Measurements from ENCODE around the gene UBR2. TPM values are rescaled to one million over a fixed set of nuclear protein-coding genes. Genes with fewer than 3 reads are reported as not detected.

UBR2 gene
- total and polyA plus RNA-seq, 2 of the 4 experiments (the other 2 are of a cell fraction) = 7.7 to 32.3 TPM

DNA sequence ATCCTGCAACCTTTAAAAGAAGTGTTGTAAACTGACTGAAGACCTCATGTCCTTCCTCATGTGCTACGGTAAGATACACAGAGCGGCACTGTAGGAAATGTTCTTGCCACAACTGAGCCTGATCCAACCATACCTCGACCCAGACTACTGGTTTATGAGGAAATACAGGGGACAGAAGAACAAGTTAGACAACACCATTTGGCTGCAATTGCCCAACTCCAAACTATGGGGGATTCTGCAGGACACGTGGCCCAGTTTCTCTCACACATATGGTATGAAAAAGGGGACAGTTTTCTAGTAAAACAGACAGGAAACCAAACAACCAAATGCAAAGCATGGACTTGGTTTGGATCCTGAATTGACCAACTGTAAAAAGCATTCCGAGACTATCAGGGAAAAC is 148.1 kb downstream of the UBR2 start:
- TF ChIP-seq RFX5 (IDR thresholded peaks at IDR 0.05; ENCODE audit: low read depth, low read length) (no peak), MXI1 (IDR thresholded peaks at IDR 0.05; ENCODE audit: borderline replicate concordance, low read depth, low read length) (no peak), MAFK (IDR thresholded peaks at IDR 0.05; ENCODE audit: low read depth, low read length) (no peak), RCOR1 (IDR thresholded peaks at IDR 0.05; ENCODE audit: insufficient replicate concordance, low read length) (no peak)
- TF ChIP-seq, protein P1, sequence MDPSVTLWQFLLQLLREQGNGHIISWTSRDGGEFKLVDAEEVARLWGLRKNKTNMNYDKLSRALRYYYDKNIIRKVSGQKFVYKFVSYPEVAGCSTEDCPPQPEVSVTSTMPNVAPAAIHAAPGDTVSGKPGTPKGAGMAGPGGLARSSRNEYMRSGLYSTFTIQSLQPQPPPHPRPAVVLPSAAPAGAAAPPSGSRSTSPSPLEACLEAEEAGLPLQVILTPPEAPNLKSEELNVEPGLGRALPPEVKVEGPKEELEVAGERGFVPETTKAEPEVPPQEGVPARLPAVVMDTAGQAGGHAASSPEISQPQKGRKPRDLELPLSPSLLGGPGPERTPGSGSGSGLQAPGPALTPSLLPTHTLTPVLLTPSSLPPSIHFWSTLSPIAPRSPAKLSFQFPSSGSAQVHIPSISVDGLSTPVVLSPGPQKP (IDR thresholded peaks at IDR 0.05; ENCODE audit: borderline replicate concordance, low read depth, low read length) = no peak
- no TSS peak for BruUV-seq (replicated peaks)
- Histone ChIP-seq H3K18ac (ENCODE audit: low read depth, low read length) (no peak overlapping the region), H3K4ac (ENCODE audit: low read depth, low read length) (no peak overlapping the region), H3K9ac (ENCODE audit: low read depth, low read length) (no peak overlapping the region), H3K79me1 (ENCODE audit: low read depth in 1 of 2, low read length in 2 of 2) (peaks cover 0 to 2% of the 10 kb centered on the region in 2 experiments; a peak in 2 of 4 replicates), H2BK15ac (ENCODE audit: low read depth, low read length) (no peak overlapping the region), H2BK5ac (ENCODE audit: low read depth, low read length, poor library complexity, severe bottlenecking) (no peak overlapping the region), H3K4me2 (ENCODE audit: low read depth, low read length) (no peak overlapping the region), H3K36me3 (ENCODE audit: control insufficient read depth, insufficient read depth, low read length) (no peaks in the 10 kb centered on the region), H2BK20ac (ENCODE audit: low read depth, low read length) (no peak overlapping the region), H3K27ac (ENCODE audit: insufficient read depth, low read length) (no peak overlapping the region), H2AFZ (replicated peaks; ENCODE audit: low read length, poor library complexity) (no peak overlapping the region), H3K56ac (ENCODE audit: extremely low read depth, insufficient read depth, low read length) (no peak overlapping the region), H3K4me1 (ENCODE audit: control insufficient read depth, insufficient read depth, low read length) (no peaks in the 10 kb centered on the region; the same call in 1 of the 2 replicates), H2BK120ac (ENCODE audit: low read depth, low read length) (no peak overlapping the region), H3K4me3 (ENCODE audit: insufficient read depth, low read depth, low read length) (no peak overlapping the region), H3K23ac (ENCODE audit: low read depth, low read length) (no peak overlapping the region), H3K9me1 (ENCODE audit: insufficient read depth, low read length) (peaks cover 6% of the 10 kb centered on the region; the same call in 1 of the 2 replicates), H4K91ac (ENCODE audit: insufficient read depth, low read depth, low read length) (no peak overlapping the region), H2AK9ac (replicated peaks; ENCODE audit: low read depth, low read length, poor library complexity) (no peak overlapping the region), H4K20me1 (ENCODE audit: insufficient read depth, low read length) (no peaks in the 10 kb centered on the region), H3K27me3 (ENCODE audit: control insufficient read depth, insufficient read depth, low read length) (no peaks in the 10 kb centered on the region), H4K5ac (ENCODE audit: low read depth, low read length) (no peak overlapping the region), H2AK5ac (ENCODE audit: low read depth, low read length) (no peak overlapping the region), H4K8ac (ENCODE audit: low read depth in 2 of 2, low read length in 2 of 2) (no peak overlapping the region), H3K9me3 (ENCODE audit: control insufficient read depth, insufficient read depth, low read length) (peaks cover 9% of the 10 kb centered on the region), H3K14ac (replicated peaks; ENCODE audit: low read depth, low read length) (no peak overlapping the region)
- no peak for ATAC-seq (ENCODE audit: low read depth)
- intact Hi-C loops (cut with micrococcal nuclease) = no loop called here
- ChIA-PET CTCF (no interaction called here), POLR2A (ENCODE audit: unreplicated experiment) (no interaction called here)
- 100% methylated on average over 1 of the region's 5 CpGs; no CpG with 5 or more reads in 1 of the 2 experiments for WGBS, 2 experiments (ENCODE audit: extremely low coverage in 2 of 2, insufficient read length in 1 of 2)
- in situ Hi-C loops (cut with MboI; ENCODE audit: low sequenced_read_pairs) = no loop called here
- DNase-seq = no peak
- dilution Hi-C loops (cut with HindIII; ENCODE audit: low sequenced_read_pairs, unreplicated experiment) = no loop called here
